GM23338 (cell line): ENCODE measurements around the gene BCDIN3D. TPM values are rescaled to one million over a fixed set of nuclear protein-coding genes. Genes with fewer than 3 reads are reported as not detected.

Experiments
- ATAC-seq: fragments of 200-7000 bp; cut with Tn5 transposase; 3 replicates; pipeline ENCODE4 v1.9.1; 2020
- DNase-seq: peaks from one replicate; pipeline ENCODE4 v3.0.0-alpha.2; 2015; ENCODE audit warnings: low spot score
- H2AFZ ChIP-seq: fragments of 200-600 bp; sonication (generic); 2 replicates; pipeline ENCODE4 v1.8.0; 2016; ENCODE audit warnings: antibody characterized with exemption, mild to moderate bottlenecking, moderate library complexity
- H3F3A ChIP-seq: fragments of 200-600 bp; sonication (generic); replicated peaks from 2 replicates; pipeline ENCODE4 v1.8.0; 2017; ENCODE audit warnings: antibody characterized with exemption, mixed run types, low read depth
- H3K27ac ChIP-seq: fragments of 200-600 bp; sonication (generic); 2 replicates; pipeline ENCODE4 v1.6.1; 2016; ENCODE audit warnings: low read depth
- H3K27me3 ChIP-seq: fragments of 200-600 bp; sonication (generic); 2 replicates; pipeline ENCODE4 v1.8.0; 2016; ENCODE audit warnings: mild to moderate bottlenecking, mixed run types, moderate library complexity; ENCODE audit not compliant: insufficient read depth
- H3K36me3 ChIP-seq: fragments of 200-600 bp; sonication (generic); 2 replicates; pipeline ENCODE4 v1.8.0; 2016; ENCODE audit warnings: mild to moderate bottlenecking; ENCODE audit not compliant: insufficient read depth
- H3K4me1 ChIP-seq: fragments of 200-600 bp; sonication (generic); 2 replicates; pipeline ENCODE4 v1.8.0; 2016; ENCODE audit warnings: mild to moderate bottlenecking, moderate library complexity; ENCODE audit not compliant: insufficient read depth
- H3K4me2 ChIP-seq: fragments of 200-600 bp; sonication (generic); 2 replicates; pipeline ENCODE4 v1.7.1; 2017; ENCODE audit warnings: mixed run types
- H3K4me3 ChIP-seq: fragments of 200-600 bp; sonication (generic); 2 replicates; pipeline ENCODE4 v1.6.1; 2016; ENCODE audit warnings: mixed run types
- H3K79me2 ChIP-seq: fragments of 200-600 bp; sonication (generic); replicated peaks from 2 replicates; pipeline ENCODE4 v1.8.0; 2017; ENCODE audit warnings: mild to moderate bottlenecking; ENCODE audit not compliant: insufficient read depth
- H3K9me2 ChIP-seq: fragments of 200-600 bp; sonication (generic); 2 replicates; pipeline ENCODE4 v1.8.0; 2017; ENCODE audit not compliant: insufficient read depth
- H4K20me1 ChIP-seq: fragments of 200-600 bp; sonication (generic); replicated peaks from 2 replicates; pipeline ENCODE4 v1.8.0; 2017; ENCODE audit warnings: mild to moderate bottlenecking; ENCODE audit not compliant: insufficient read depth
- H3K27ac Mint-ChIP-seq: 2 replicates; pipeline ENCODE4 v1.8.0; 2020; ENCODE audit warnings: inconsistent platforms, mild to moderate bottlenecking, moderate library complexity, mixed read lengths
- H3K27me3 Mint-ChIP-seq: 3 replicates; pipeline ENCODE4 v1.8.0; 2022; ENCODE audit warnings: low read depth, mild to moderate bottlenecking, moderate library complexity, mixed read lengths, inconsistent platforms; ENCODE audit not compliant: insufficient read depth, poor library complexity
- H3K36me3 Mint-ChIP-seq: 3 replicates; pipeline ENCODE4 v1.8.0; 2021; ENCODE audit warnings: low read depth, mild to moderate bottlenecking, inconsistent platforms, moderate library complexity, mixed read lengths
- H3K4me1 Mint-ChIP-seq: 3 replicates; pipeline ENCODE4 v1.8.0; 2020; ENCODE audit warnings: mild to moderate bottlenecking, inconsistent platforms, mixed read lengths
- H3K4me3 Mint-ChIP-seq: 3 replicates; pipeline ENCODE4 v1.8.0; 2021; ENCODE audit warnings: moderate library complexity, mild to moderate bottlenecking, inconsistent platforms, mixed read lengths
- H3K9me3 Mint-ChIP-seq: 3 replicates; pipeline ENCODE4 v1.8.0; 2020; ENCODE audit warnings: moderate library complexity, mild to moderate bottlenecking, inconsistent platforms, mixed read lengths
- CREB1 ChIP-seq: fragments of 250-450 bp; sonication (Bioruptor Pico); IDR thresholded peaks from 2 replicates; pipeline ENCODE4 v1.5.0; 2020; ENCODE audit warnings: low read depth, mild to moderate bottlenecking, moderate library complexity
- CTCF ChIP-seq, 2 experiments: fragments of 200-600 bp in 1 of 2; sonication (generic) in 1 of 2; conservative IDR thresholded peaks; 2 replicates each; pipeline versions ENCODE4 v1.5.1 to v1.6.1; 2016 to 2017; ENCODE audit warnings: antibody characterized with exemption in 2 of 2, low read depth in 2 of 2, mild to moderate bottlenecking in 2 of 2, moderate library complexity in 1 of 2
- ETS1 ChIP-seq: IDR thresholded peaks from 2 replicates; pipeline ENCODE4 v1.6.1; 2016; ENCODE audit warnings: antibody characterized with exemption
- EZH2phosphoT487 ChIP-seq: fragments of 200-600 bp; sonication (generic); IDR thresholded peaks from one replicate; pipeline ENCODE4 v1.8.1; 2018; ENCODE audit warnings: antibody characterized with exemption; ENCODE audit not compliant: unreplicated experiment
- JUNB ChIP-seq: IDR thresholded peaks from one replicate; pipeline ENCODE4 v1.6.1; 2016; ENCODE audit warnings: antibody characterized with exemption; ENCODE audit not compliant: unreplicated experiment
- NANOG ChIP-seq: IDR thresholded peaks from 2 replicates; pipeline ENCODE4 v1.6.1; 2016; ENCODE audit warnings: antibody characterized with exemption, borderline replicate concordance
- REST ChIP-seq: IDR thresholded peaks from one replicate; pipeline ENCODE4 v1.6.1; 2018; ENCODE audit warnings: antibody characterized with exemption; ENCODE audit not compliant: unreplicated experiment
- STAT1 ChIP-seq: IDR thresholded peaks from one replicate; pipeline ENCODE4 v1.6.1; 2016; ENCODE audit warnings: antibody characterized with exemption; ENCODE audit not compliant: unreplicated experiment
- ZNF331 ChIP-seq: fragments of 250-450 bp; sonication (Bioruptor Pico); IDR thresholded peaks from 2 replicates; pipeline ENCODE4 v1.5.0; 2020; ENCODE audit warnings: low read depth, mild to moderate bottlenecking, moderate library complexity
- polyA plus RNA-seq: library from polyadenylated mRNA; unstranded; fragments of >200 nt; fragmentation: Nextera tagmentation; extraction: Ambion mirVana; gene quantifications from 2 replicates; pipeline ENCODE4 v1.2.1, GENCODE V29; 2016
- total RNA-seq: library from RNA; depleted of rRNA; stranded (reverse); fragments of >200 nt; shearing (Covaris generic); gene quantifications from 2 replicates; pipeline ENCODE4 v1.2.3, GENCODE V29; 2014

Gene BCDIN3D
- total and polyA plus RNA-seq, 2 experiments from 2014 or later = 1.4 to 1.8 TPM

GRCh38 chr12:49803693-49804450, 39.0 kb downstream of the BCDIN3D start (continued):
- TF ChIP-seq REST (no peak), CREB1 (no peak), STAT1 (no peak)

GRCh38 chr12:49801141-49802063, 41.5 kb downstream of the BCDIN3D start:
- Mint-ChIP-seq H3K4me3 (no peak overlapping the region), H3K9me3 (no peaks in the 10 kb centered on the region), H3K27ac (no peak overlapping the region), H3K27me3 (peaks cover 6% of the 10 kb centered on the region), H3K36me3 (peaks cover 24% of the 10 kb centered on the region), H3K4me1 (no peaks in the 10 kb centered on the region)
- H4K20me1 ChIP-seq = 0 out of 2 replicates have a peak, but pooled peaks cover 3% of the 10 kb centered on the region
- no peaks in the 10 kb centered on the region for H3K9me2 ChIP-seq
- no peaks in the 10 kb centered on the region for H3K4me1 ChIP-seq
- 0 out of 2 replicates have a peak, but pooled peaks cover 3% of the 10 kb centered on the region for H3K36me3 ChIP-seq
- no peak for ATAC-seq
- no peaks in the 10 kb centered on the region for H3K79me2 ChIP-seq
- H2AFZ ChIP-seq = no peak overlapping the region
- H3K27ac ChIP-seq = no peak overlapping the region
- no peaks in the 10 kb centered on the region for H3F3A ChIP-seq
- H3K27me3 ChIP-seq = no peaks in the 10 kb centered on the region
- H3K4me3 ChIP-seq = no peak overlapping the region
- no peak for DNase-seq
- no peak overlapping the region for H3K4me2 ChIP-seq
- TF ChIP-seq ETS1 (no peak), NANOG (no peak), CREB1 (no peak), ZNF331 (CRISPR knock-in tag) (no peak), REST (no peak), CTCF (conservative IDR thresholded peaks at IDR 0.05; ENCODE audit: low read depth in 2 of 2) (no peak), JUNB (no peak), EZH2phosphoT487 (no peak)
